ENCODE data around the gene SERPIND1.
"Not testable (repeated sequence)": the region's sequence is repeated elsewhere in the genome, so short reads cannot be mapped to it uniquely, and the experiment has no call there.

Gene SERPIND1

GRCh38 chr22:20773793-20774212 lies at the start of gene SERPIND1:
Gene SERPIND1 (plus strand): TSS chr22:20774113. CDS start chr22:20779313, 5,200 bp downstream.
- no peaks in the 10 kb centered on the region for H3K36me3 Mint-ChIP-seq (ENCODE audit: low read depth)
- H3K9me3 Mint-ChIP-seq = no peaks in the 10 kb centered on the region
- H3K27ac Mint-ChIP-seq = no peak within 1 kb of the TSS
- no peaks in the 10 kb centered on the region for H3K27me3 Mint-ChIP-seq (ENCODE audit: low read depth)
- no peaks in the 10 kb centered on the region for H3K4me1 Mint-ChIP-seq (ENCODE audit: low read depth)
- H3K4me3 Mint-ChIP-seq = no peak within 1 kb of the TSS

- Mint-ChIP-seq H3K4me3 (no peak overlapping the region), H3K36me3 (ENCODE audit: low read depth) (peaks cover 21% of the 10 kb centered on the region), H3K27me3 (ENCODE audit: low read depth) (no peaks in the 10 kb centered on the region), H3K27ac (no peak overlapping the region), H3K9me3 (no peaks in the 10 kb centered on the region), H3K4me1 (ENCODE audit: low read depth) (no peaks in the 10 kb centered on the region)
These were observed 49.0 kb upstream of the SERPIND1 start for GRCh38 chr22:20724676-20725454.

GRCh38 chr22:20725987-20726558 lies 47.8 kb upstream of the SERPIND1 start:
- peaks cover 23% of the 10 kb centered on the region for H3K36me3 Mint-ChIP-seq (ENCODE audit: low read depth)
- no peaks in the 10 kb centered on the region for H3K27me3 Mint-ChIP-seq (ENCODE audit: low read depth)
- H3K4me1 Mint-ChIP-seq (ENCODE audit: low read depth) = no peaks in the 10 kb centered on the region
- H3K4me3 Mint-ChIP-seq = no peak overlapping the region
- no peak overlapping the region for H3K27ac Mint-ChIP-seq
- no peaks in the 10 kb centered on the region for H3K9me3 Mint-ChIP-seq

- Mint-ChIP-seq H3K9me3 (no peaks in the 10 kb centered on the region), H3K4me1 (ENCODE audit: low read depth) (no peaks in the 10 kb centered on the region), H3K27me3 (ENCODE audit: low read depth) (no peaks in the 10 kb centered on the region), H3K36me3 (ENCODE audit: low read depth) (peaks cover 21% of the 10 kb centered on the region), H3K27ac (peak overlapping the region; percentile 72), H3K4me3 (no peak overlapping the region)
These were observed 46.5 kb upstream of the SERPIND1 start for GRCh38 chr22:20727118-20728015.

GRCh38 chr22:20728523-20729190 lies 45.3 kb upstream of the SERPIND1 start:
- Mint-ChIP-seq H3K27me3 (ENCODE audit: low read depth) (no peaks in the 10 kb centered on the region), H3K4me1 (ENCODE audit: low read depth) (no peaks in the 10 kb centered on the region), H3K36me3 (ENCODE audit: low read depth) (peaks cover 22% of the 10 kb centered on the region), H3K27ac (no peak overlapping the region), H3K9me3 (no peaks in the 10 kb centered on the region), H3K4me3 (no peak overlapping the region)

GRCh38 chr22:20729194-20729593 lies 44.7 kb upstream of the SERPIND1 start:
- Mint-ChIP-seq H3K27ac (no peak overlapping the region), H3K4me3 (no peak overlapping the region)

GRCh38 chr22:20732431-20732830 lies 41.5 kb upstream of the SERPIND1 start:
- not testable (repeated sequence) for H3K4me1 Mint-ChIP-seq (ENCODE audit: low read depth); H3K27ac Mint-ChIP-seq; H3K9me3 Mint-ChIP-seq; H3K4me3 Mint-ChIP-seq; H3K27me3 Mint-ChIP-seq (ENCODE audit: low read depth)
- peaks cover 11% of the 10 kb centered on the region for H3K36me3 Mint-ChIP-seq (ENCODE audit: low read depth)

More at GRCh38 chr22:20729194-20729593, 44.7 kb upstream of the SERPIND1 start:
- peaks cover 22% of the 10 kb centered on the region for H3K36me3 Mint-ChIP-seq (ENCODE audit: low read depth)
- H3K27me3 Mint-ChIP-seq (ENCODE audit: low read depth) = no peaks in the 10 kb centered on the region
- no peaks in the 10 kb centered on the region for H3K4me1 Mint-ChIP-seq (ENCODE audit: low read depth)
- no peaks in the 10 kb centered on the region for H3K9me3 Mint-ChIP-seq

- peaks cover 12% of the 10 kb centered on the region for H3K36me3 Mint-ChIP-seq (ENCODE audit: low read depth)
- not testable (repeated sequence) for H3K4me1 Mint-ChIP-seq (ENCODE audit: low read depth); H3K9me3 Mint-ChIP-seq; H3K27me3 Mint-ChIP-seq (ENCODE audit: low read depth); H3K27ac Mint-ChIP-seq; H3K4me3 Mint-ChIP-seq
These were observed 38.4 kb upstream of the SERPIND1 start for GRCh38 chr22:20735356-20736162.

GRCh38 chr22:20736891-20737290 lies 37.0 kb upstream of the SERPIND1 start:
- H3K4me1 Mint-ChIP-seq (ENCODE audit: low read depth); H3K27ac Mint-ChIP-seq; H3K9me3 Mint-ChIP-seq; H3K27me3 Mint-ChIP-seq (ENCODE audit: low read depth); H3K4me3 Mint-ChIP-seq: not testable (repeated sequence)
- peaks cover 22% of the 10 kb centered on the region for H3K36me3 Mint-ChIP-seq (ENCODE audit: low read depth)

- Mint-ChIP-seq H3K36me3 (ENCODE audit: low read depth) (peaks cover 24% of the 10 kb centered on the region), H3K9me3 (no peaks in the 10 kb centered on the region), H3K4me1 (ENCODE audit: low read depth) (peaks cover 3% of the 10 kb centered on the region), H3K27ac (no peak overlapping the region), H3K27me3 (ENCODE audit: low read depth) (no peaks in the 10 kb centered on the region), H3K4me3 (no peak overlapping the region)
These were observed 35.4 kb upstream of the SERPIND1 start for GRCh38 chr22:20738394-20739089.

GRCh38 chr22:20740222-20740951 lies 33.5 kb upstream of the SERPIND1 start:
- H3K4me1 Mint-ChIP-seq (ENCODE audit: low read depth) = peaks cover 3% of the 10 kb centered on the region
- H3K27me3 Mint-ChIP-seq (ENCODE audit: low read depth) = no peaks in the 10 kb centered on the region
- no peak overlapping the region for H3K4me3 Mint-ChIP-seq
- H3K36me3 Mint-ChIP-seq (ENCODE audit: low read depth) = peaks cover 24% of the 10 kb centered on the region
- no peak overlapping the region for H3K27ac Mint-ChIP-seq
- no peaks in the 10 kb centered on the region for H3K9me3 Mint-ChIP-seq

GRCh38 chr22:20741008-20741633 lies 32.8 kb upstream of the SERPIND1 start:
- Mint-ChIP-seq H3K27ac (no peak overlapping the region), H3K4me3 (no peak overlapping the region), H3K36me3 (ENCODE audit: low read depth) (peaks cover 24% of the 10 kb centered on the region), H3K27me3 (ENCODE audit: low read depth) (no peaks in the 10 kb centered on the region), H3K4me1 (ENCODE audit: low read depth) (peaks cover 3% of the 10 kb centered on the region), H3K9me3 (no peaks in the 10 kb centered on the region)
